HEK293 (cell line): ENCODE data around the gene MVB12B.

Experiments
- CTCF ChIA-PET: fragments of 350-600 bp; formaldehyde crosslinking; extraction: SDS; loops from one replicate; lab custom pipeline; 2021; ENCODE audit warnings: antibody characterized with exemption; lab: Yijun Ruan, JAX
- POLR2A ChIA-PET: fragments of 300-600 bp; formaldehyde crosslinking; extraction: SDS; loops from one replicate; lab custom pipeline; 2020; ENCODE audit warnings: antibody characterized with exemption, inconsistent platforms; lab: Yijun Ruan, JAX
- H3K27ac ChIP-seq: fragments of 200-500 bp; sonication (Bioruptor generic); 2 replicates; pipeline ENCODE4 v1.5.1; 2014; ENCODE audit warnings: low read depth, low read length, control low read depth, inconsistent platforms; ENCODE audit errors: extremely low read depth
- H3K36me3 ChIP-seq, 2 experiments: fragments of 200-500 bp in 1 of 2; sonication (Bioruptor generic) in 1 of 2; 1 replicate in 1 of 2; 2 replicates in 1 of 2; pipeline ENCODE4 v1.5.1; 2014 to 2017; ENCODE audit warnings: inconsistent platforms in 2 of 2, low read length in 2 of 2; ENCODE audit not compliant: control insufficient read depth in 2 of 2, insufficient read depth in 1 of 2
- H3K4me1 ChIP-seq: fragments of 200-500 bp; sonication (Bioruptor generic); 2 replicates; pipeline ENCODE4 v1.5.1; 2014; ENCODE audit warnings: mild to moderate bottlenecking, low read length, inconsistent platforms; ENCODE audit not compliant: control insufficient read depth, insufficient read depth
- H3K4me3 ChIP-seq: 2 replicates; pipeline ENCODE4 v1.5.1; 2011; ENCODE audit warnings: low read depth, mild to moderate bottlenecking, control low read depth, low read length, moderate library complexity
- H3K9me3 ChIP-seq: fragments of 200-500 bp; sonication (Bioruptor generic); 2 replicates; pipeline ENCODE4 v1.5.1; 2014; ENCODE audit warnings: low read depth, low read length, inconsistent platforms; ENCODE audit not compliant: control insufficient read depth, insufficient read depth
- MZF1 ChIP-seq: fragments of 450-650 bp; formaldehyde crosslinking; IDR thresholded peaks from 2 replicates; pipeline ENCODE4 v1.5.1; 2017; ENCODE audit warnings: missing biosample characterization, missing genetic modification characterization, borderline replicate concordance
- OVOL3 ChIP-seq: fragments of 450-650 bp; formaldehyde crosslinking; IDR thresholded peaks from 2 replicates; pipeline ENCODE4 v1.5.1; 2016; ENCODE audit warnings: missing biosample characterization, missing genetic modification characterization
- YY2 ChIP-seq: fragments of 450-650 bp; formaldehyde crosslinking; IDR thresholded peaks from 2 replicates; pipeline ENCODE4 v1.5.1; 2016; ENCODE audit warnings: missing biosample characterization, missing genetic modification characterization
- ZBTB8A ChIP-seq: fragments of 450-650 bp; formaldehyde crosslinking; IDR thresholded peaks from 2 replicates; pipeline ENCODE4 v1.5.1; 2016; ENCODE audit warnings: missing biosample characterization, missing genetic modification characterization
- ZFP69B ChIP-seq: fragments of 450-650 bp; formaldehyde crosslinking; IDR thresholded peaks from 2 replicates; pipeline ENCODE4 v1.5.1; 2016; ENCODE audit warnings: missing biosample characterization, missing genetic modification characterization
- ZIC2 ChIP-seq: fragments of 450-650 bp; formaldehyde crosslinking; IDR thresholded peaks from 2 replicates; pipeline ENCODE4 v1.5.1; 2016; ENCODE audit warnings: missing biosample characterization, missing genetic modification characterization
- ZNF132 ChIP-seq: fragments of 450-650 bp; formaldehyde crosslinking; IDR thresholded peaks from 2 replicates; pipeline ENCODE4 v1.5.1; 2017; ENCODE audit warnings: missing biosample characterization, missing genetic modification characterization, borderline replicate concordance
- ZNF157 ChIP-seq: fragments of 450-650 bp; formaldehyde crosslinking; IDR thresholded peaks from 2 replicates; pipeline ENCODE4 v1.5.1; 2016; ENCODE audit warnings: missing biosample characterization, missing genetic modification characterization
- ZNF2 ChIP-seq: fragments of 450-650 bp; formaldehyde crosslinking; IDR thresholded peaks from 2 replicates; pipeline ENCODE4 v1.5.1; 2016; ENCODE audit warnings: missing biosample characterization, missing genetic modification characterization
- ZNF24 ChIP-seq: fragments of 450-650 bp; formaldehyde crosslinking; IDR thresholded peaks from 2 replicates; pipeline ENCODE4 v1.5.1; 2016; ENCODE audit warnings: missing biosample characterization, missing genetic modification characterization
- ZNF274 ChIP-seq, 2 experiments: fragments of 200-500 bp in 1 of 2; fragments of 450-650 bp in 1 of 2; sonication (Bioruptor generic) in 1 of 2; formaldehyde crosslinking in 1 of 2; IDR thresholded peaks; 2 replicates each; pipeline versions ENCODE4 v1.5.1 to v1.6.1; 2014 to 2016; ENCODE audit warnings: borderline replicate concordance in 1 of 2, inconsistent platforms in 1 of 2, low read length in 1 of 2, missing biosample characterization in 1 of 2, missing genetic modification characterization in 1 of 2
- ZNF354C ChIP-seq: fragments of 450-650 bp; formaldehyde crosslinking; IDR thresholded peaks from 2 replicates; pipeline ENCODE4 v1.5.1; 2016; ENCODE audit warnings: missing biosample characterization, missing genetic modification characterization, low read depth, borderline replicate concordance
- ZNF510 ChIP-seq: fragments of 450-650 bp; formaldehyde crosslinking; IDR thresholded peaks from 2 replicates; pipeline ENCODE4 v1.5.1; 2018; ENCODE audit warnings: mild to moderate bottlenecking, missing genetic modification characterization, missing biosample characterization; ENCODE audit not compliant: insufficient replicate concordance
- ZNF558 ChIP-seq: fragments of 450-650 bp; formaldehyde crosslinking; IDR thresholded peaks from 2 replicates; pipeline ENCODE4 v1.5.1; 2016; ENCODE audit warnings: missing biosample characterization, missing genetic modification characterization
- ZNF571 ChIP-seq: fragments of 450-650 bp; formaldehyde crosslinking; IDR thresholded peaks from 2 replicates; pipeline ENCODE4 v1.5.0; 2017; ENCODE audit warnings: missing biosample characterization, missing genetic modification characterization
- ZNF701 ChIP-seq: fragments of 450-650 bp; formaldehyde crosslinking; IDR thresholded peaks from 2 replicates; pipeline ENCODE4 v1.5.1; 2016; ENCODE audit warnings: missing biosample characterization, missing genetic modification characterization
- TF ChIP-seq, protein P1 (sequence below): fragments of 450-650 bp; formaldehyde crosslinking; IDR thresholded peaks from 2 replicates; pipeline ENCODE4 v1.5.1; 2016; ENCODE audit warnings: missing biosample characterization, missing genetic modification characterization, borderline replicate concordance
- TF ChIP-seq, protein P2 (sequence below): fragments of 450-650 bp; IDR thresholded peaks from 2 replicates; pipeline ENCODE4 v1.5.1; 2018; ENCODE audit warnings: missing biosample characterization, mild to moderate bottlenecking, missing genetic modification characterization
- TF ChIP-seq, protein P3 (sequence below): fragments of 450-650 bp; formaldehyde crosslinking; IDR thresholded peaks from 2 replicates; pipeline ENCODE4 v1.5.1; 2016; ENCODE audit warnings: missing biosample characterization, missing genetic modification characterization
- TF ChIP-seq, protein P4 (sequence below): fragments of 450-650 bp; formaldehyde crosslinking; conservative IDR thresholded peaks from 2 replicates; pipeline ENCODE4 v1.5.1; 2016; ENCODE audit warnings: low read depth, missing biosample characterization, missing genetic modification characterization

The MVB12B gene

DNA sequence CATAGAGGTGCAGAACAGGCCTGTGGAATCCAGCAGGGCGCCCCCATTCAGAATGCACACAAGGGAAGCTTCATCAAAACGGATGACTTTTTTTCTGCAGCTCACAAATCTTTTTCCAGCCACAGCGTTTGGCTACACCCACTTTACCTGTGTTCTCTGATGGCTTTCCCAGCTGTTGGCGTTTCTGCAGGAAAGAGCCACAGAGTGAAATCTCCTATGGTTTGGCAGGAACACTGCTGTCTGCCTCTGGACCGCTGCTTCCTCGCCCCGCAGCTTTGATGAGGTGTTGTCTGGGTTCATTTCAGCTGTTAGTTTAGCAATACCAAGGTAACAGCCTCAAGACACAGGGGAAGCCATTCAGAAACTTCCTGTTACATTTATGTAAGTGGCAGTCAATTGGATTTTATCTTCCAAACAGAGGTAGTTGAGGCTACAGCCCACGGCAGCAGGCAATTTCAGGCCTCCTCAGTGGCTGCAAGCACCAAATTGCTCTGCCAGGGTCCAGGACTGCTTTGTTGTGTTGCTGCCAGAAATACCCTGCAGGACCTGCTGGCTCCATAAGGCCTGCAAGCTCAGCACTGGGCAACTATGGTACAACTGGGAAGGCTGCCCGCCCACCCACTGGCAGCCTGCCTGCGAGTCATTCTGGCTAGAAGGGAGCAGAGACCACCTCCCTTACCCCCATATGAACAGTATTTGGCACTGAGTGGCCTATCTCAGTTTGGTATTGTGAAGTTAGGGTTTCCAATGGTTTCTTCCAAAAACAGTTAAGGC, 96.7 kb downstream of the MVB12B start (continued):
- TF ChIP-seq ZNF510 (no peak), MZF1 (no peak), ZNF558 (tag by site-specific recombination) (no peak), OVOL3 (tag by site-specific recombination) (no peak)

DNA sequence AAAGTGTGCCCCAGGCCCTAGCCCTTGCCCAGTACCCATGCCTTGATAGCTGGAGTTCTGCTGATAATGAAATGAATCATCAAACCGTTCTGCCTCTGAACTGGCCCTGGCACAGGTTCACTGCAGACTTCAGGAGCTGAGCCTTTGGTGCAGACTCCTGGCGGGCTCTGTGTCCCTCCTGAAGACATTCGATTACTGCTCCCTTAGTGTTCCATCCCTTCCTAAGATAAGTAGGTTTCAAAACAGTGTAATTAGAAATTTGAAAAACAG, 97.2 kb downstream of the MVB12B start:
- POLR2A ChIA-PET = no interaction called here

DNA sequence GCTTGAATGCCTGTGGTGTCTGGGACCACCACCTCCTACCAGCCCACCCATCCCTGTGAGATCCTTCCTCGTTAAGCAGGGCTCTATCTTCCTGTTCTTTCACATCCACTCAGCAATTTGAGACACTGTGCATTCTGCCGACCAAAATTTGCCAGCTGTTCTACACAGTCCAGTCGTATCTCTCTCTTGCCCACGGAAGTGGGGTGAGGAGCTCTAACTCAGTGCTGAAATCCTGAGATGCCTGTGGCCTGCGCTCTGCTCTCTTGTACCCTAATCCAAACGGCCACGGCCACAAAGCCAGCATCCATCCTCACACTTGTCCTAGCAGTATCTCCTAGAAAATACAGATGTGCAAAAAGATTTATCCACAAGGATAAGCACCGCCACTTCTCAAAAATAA, 97.9 kb downstream of the MVB12B start:
- TF ChIP-seq ZNF701 (tag by site-specific recombination) (no peak), ZBTB8A (no peak), YY2 (no peak), ZNF2 (tag by site-specific recombination) (no peak), ZFP69B (tag by site-specific recombination) (no peak), ZNF157 (no peak), ZNF24 (tag by site-specific recombination) (no peak), ZNF132 (tag by site-specific recombination) (no peak), ZNF354C (tag by site-specific recombination) (no peak)
- TF ChIP-seq, protein P1, sequence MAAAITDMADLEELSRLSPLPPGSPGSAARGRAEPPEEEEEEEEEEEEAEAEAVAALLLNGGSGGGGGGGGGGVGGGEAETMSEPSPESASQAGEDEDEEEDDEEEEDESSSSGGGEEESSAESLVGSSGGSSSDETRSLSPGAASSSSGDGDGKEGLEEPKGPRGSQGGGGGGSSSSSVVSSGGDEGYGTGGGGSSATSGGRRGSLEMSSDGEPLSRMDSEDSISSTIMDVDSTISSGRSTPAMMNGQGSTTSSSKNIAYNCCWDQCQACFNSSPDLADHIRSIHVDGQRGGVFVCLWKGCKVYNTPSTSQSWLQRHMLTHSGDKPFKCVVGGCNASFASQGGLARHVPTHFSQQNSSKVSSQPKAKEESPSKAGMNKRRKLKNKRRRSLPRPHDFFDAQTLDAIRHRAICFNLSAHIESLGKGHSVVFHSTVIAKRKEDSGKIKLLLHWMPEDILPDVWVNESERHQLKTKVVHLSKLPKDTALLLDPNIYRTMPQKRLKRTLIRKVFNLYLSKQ (tag by site-specific recombination) = no peak
- TF ChIP-seq, protein P2, sequence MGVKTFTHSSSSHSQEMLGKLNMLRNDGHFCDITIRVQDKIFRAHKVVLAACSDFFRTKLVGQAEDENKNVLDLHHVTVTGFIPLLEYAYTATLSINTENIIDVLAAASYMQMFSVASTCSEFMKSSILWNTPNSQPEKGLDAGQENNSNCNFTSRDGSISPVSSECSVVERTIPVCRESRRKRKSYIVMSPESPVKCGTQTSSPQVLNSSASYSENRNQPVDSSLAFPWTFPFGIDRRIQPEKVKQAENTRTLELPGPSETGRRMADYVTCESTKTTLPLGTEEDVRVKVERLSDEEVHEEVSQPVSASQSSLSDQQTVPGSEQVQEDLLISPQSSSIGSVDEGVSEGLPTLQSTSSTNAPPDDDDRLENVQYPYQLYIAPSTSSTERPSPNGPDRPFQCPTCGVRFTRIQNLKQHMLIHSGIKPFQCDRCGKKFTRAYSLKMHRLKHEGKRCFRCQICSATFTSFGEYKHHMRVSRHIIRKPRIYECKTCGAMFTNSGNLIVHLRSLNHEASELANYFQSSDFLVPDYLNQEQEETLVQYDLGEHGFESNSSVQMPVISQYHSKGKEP = no peak
- CTCF ChIA-PET = no interaction called here

More for the DNA sequence above, 97.2 kb downstream of the MVB12B start:
- Histone ChIP-seq H3K9me3 (no peaks in the 10 kb centered on the region), H3K4me1 (no peaks in the 10 kb centered on the region), H3K27ac (no peak overlapping the region), H3K36me3 (peaks cover 0 to 39% of the 10 kb centered on the region in 2 experiments; a peak in 1 of 3 replicates)
- CTCF ChIA-PET = no interaction called here
- TF ChIP-seq, protein P3, sequence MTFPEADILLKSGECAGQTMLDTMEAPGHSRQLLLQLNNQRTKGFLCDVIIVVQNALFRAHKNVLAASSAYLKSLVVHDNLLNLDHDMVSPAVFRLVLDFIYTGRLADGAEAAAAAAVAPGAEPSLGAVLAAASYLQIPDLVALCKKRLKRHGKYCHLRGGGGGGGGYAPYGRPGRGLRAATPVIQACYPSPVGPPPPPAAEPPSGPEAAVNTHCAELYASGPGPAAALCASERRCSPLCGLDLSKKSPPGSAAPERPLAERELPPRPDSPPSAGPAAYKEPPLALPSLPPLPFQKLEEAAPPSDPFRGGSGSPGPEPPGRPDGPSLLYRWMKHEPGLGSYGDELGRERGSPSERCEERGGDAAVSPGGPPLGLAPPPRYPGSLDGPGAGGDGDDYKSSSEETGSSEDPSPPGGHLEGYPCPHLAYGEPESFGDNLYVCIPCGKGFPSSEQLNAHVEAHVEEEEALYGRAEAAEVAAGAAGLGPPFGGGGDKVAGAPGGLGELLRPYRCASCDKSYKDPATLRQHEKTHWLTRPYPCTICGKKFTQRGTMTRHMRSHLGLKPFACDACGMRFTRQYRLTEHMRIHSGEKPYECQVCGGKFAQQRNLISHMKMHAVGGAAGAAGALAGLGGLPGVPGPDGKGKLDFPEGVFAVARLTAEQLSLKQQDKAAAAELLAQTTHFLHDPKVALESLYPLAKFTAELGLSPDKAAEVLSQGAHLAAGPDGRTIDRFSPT = no peak
- TF ChIP-seq, protein P4, sequence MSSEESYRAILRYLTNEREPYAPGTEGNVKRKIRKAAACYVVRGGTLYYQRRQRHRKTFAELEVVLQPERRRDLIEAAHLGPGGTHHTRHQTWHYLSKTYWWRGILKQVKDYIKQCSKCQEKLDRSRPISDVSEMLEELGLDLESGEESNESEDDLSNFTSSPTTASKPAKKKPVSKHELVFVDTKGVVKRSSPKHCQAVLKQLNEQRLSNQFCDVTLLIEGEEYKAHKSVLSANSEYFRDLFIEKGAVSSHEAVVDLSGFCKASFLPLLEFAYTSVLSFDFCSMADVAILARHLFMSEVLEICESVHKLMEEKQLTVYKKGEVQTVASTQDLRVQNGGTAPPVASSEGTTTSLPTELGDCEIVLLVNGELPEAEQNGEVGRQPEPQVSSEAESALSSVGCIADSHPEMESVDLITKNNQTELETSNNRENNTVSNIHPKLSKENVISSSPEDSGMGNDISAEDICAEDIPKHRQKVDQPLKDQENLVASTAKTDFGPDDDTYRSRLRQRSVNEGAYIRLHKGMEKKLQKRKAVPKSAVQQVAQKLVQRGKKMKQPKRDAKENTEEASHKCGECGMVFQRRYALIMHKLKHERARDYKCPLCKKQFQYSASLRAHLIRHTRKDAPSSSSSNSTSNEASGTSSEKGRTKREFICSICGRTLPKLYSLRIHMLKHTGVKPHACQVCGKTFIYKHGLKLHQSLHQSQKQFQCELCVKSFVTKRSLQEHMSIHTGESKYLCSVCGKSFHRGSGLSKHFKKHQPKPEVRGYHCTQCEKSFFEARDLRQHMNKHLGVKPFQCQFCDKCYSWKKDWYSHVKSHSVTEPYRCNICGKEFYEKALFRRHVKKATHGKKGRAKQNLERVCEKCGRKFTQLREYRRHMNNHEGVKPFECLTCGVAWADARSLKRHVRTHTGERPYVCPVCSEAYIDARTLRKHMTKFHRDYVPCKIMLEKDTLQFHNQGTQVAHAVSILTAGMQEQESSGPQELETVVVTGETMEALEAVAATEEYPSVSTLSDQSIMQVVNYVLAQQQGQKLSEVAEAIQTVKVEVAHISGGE (tag by site-specific recombination) = no peak
- TF ChIP-seq ZNF571 = no peak
- TF ChIP-seq ZNF274 (IDR thresholded peaks at IDR 0.05; ENCODE audit: low read length) = no peak
- no peak for TF ChIP-seq ZNF274 (tag by site-specific recombination; IDR thresholded peaks at IDR 0.05; ENCODE audit: borderline replicate concordance)
- no peak for TF ChIP-seq ZIC2
- TF ChIP-seq, all 188 proteins: peak for 0
- H3K4me3 ChIP-seq = no peak overlapping the region

More for the DNA sequence above, 97.9 kb downstream of the MVB12B start:
- Histone ChIP-seq H3K9me3 (no peaks in the 10 kb centered on the region), H3K27ac (no peak overlapping the region), H3K4me3 (no peak overlapping the region), H3K36me3 (peaks cover 0 to 39% of the 10 kb centered on the region in 2 experiments; a peak in 1 of 3 replicates), H3K4me1 (no peaks in the 10 kb centered on the region)
- POLR2A ChIA-PET = no interaction called here
